SH-SY5Y (cell line): ENCODE measurements around the gene HERC6.

Experiments
- GATA2 ChIP-seq: IDR thresholded peaks from 2 replicates; pipeline ENCODE4 v1.6.1; 2011; ENCODE audit warnings: mild to moderate bottlenecking, low read depth, low read length
- GATA3 ChIP-seq: IDR thresholded peaks from 2 replicates; pipeline ENCODE4 v1.6.1; 2011; ENCODE audit warnings: low read depth, mild to moderate bottlenecking, low read length, moderate library complexity

HERC6 gene

GRCh38 chr4:88456670-88457306, 78.1 kb downstream of the HERC6 start, which contains the start of gene HERC5:
Gene HERC5, plus strand, starts transcription at chr4:88457119. Its CDS starts 151 bp downstream, at chr4:88457270.
- no peak for TF ChIP-seq GATA3
- TF ChIP-seq GATA2, result no peak; the same call in 1 of the 2 replicates

DNA sequence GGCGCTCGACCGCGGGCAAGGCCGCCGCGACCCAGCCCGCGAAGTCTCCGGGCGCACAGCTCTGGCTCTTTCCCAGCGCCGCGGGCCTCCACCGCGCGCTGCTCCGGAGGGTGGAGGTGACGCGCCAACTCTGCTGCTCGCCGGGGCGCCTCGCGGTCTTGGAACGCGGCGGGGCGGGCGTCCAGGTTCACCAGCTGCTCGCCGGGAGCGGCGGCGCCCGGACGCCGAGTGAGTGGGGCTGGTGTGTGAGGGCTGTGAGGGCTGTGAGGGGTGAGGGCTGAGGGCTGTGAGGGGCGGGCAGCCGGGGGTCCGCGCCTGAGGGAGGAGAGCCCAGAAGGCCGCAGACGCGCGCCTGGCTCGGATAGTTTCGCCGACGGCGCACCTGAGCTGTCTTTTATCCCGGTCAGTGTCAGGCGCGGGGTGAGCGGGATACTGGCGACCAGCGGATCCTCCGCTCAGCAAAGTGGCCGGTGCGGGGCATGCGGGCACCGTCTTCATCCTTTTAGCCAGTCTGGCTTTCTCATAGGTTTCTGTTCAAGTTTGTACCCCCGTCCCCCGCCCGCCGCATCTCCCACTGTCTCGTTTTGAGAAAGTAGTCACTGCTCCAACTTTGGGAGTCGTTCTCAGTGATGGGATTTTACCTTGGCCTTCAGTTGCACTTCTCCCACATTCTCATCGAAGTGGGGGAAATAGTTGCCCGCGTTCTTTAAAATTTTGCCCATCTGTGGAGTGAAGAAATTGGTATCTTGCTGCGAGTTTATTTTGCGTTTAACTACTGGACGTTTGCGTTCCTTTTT, 78.9 kb downstream of the HERC6 start:
- no peak for TF ChIP-seq GATA2
- TF ChIP-seq GATA3, result no peak

DNA sequence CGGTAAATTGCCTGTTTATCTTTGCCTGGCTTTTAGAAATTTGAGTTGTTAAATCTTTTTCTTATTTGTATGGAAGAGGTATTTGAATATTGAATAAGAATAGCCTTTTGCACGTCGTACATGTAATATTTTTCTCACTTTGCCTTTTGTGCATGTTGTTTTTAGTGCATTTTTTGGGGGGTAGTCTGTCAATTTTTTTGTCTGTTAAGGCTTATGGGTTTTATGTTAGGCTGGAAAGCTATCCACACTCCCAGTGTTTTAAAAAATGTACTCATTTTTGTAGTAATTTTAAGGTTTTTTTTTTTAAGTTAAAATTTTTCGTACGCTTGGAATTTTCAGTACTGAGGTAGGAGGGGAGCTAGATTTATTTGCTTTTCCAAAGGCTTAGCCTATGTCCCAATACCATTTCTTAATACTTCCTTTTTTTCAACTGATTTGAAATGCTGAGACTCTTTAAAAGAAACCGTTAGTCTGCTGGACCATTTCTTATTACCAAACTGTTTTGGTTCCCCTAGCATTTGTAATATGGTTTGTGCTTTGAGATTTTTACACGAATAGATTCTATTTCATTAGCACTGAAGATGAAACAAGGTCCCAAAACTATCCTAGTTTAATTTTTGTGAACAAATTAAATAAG, 79.6 kb downstream of the HERC6 start:
- no peak for TF ChIP-seq GATA2
- no peak for TF ChIP-seq GATA3

DNA sequence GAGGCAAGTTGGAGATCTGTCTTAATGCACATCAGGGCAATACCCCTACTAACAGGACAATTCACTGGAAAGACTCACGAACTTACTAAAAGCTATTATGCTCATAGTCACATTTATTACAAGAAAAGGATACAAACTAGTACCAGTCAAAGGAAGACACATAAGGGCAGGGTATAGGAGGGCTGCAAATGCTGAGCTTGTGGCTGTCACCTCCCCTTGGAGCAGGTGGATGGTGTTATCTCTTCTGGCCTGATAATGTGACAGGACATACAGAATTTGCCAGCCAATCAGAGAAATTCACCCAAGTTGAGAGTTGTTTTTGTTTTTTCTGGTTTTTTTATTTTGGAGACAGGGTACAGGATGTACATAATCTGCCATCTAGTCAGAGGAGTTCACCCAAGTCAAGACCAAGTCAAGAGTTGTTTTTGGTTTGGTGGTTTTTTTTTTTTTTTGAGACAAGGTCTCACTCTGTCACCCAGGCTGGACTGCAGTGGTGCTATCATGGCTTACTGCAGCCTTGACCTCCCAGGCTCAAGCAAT, 87.1 kb downstream of the HERC6 start:
- TF ChIP-seq GATA2 (no peak), GATA3 (no peak)

DNA sequence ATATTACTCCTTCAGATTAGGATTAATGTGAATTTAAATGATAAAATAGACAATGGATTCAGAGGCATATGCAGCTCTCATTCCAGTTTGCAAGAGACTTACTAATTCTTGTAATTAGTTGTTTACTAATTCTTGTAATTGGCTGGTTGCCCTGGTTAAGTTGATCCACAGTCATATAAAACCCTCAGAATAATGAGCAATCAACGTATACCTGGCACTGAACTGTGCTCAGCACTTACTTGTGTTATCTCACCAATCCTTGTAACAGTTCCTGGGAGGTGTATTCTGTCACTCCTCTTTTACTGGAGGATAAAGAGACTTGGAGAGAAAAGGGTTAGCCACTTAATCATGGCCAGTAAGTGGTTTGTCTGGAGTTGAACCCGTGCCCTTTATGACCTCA, 88.7 kb downstream of the HERC6 start:
- TF ChIP-seq GATA3 (no peak), GATA2 (no peak)

DNA sequence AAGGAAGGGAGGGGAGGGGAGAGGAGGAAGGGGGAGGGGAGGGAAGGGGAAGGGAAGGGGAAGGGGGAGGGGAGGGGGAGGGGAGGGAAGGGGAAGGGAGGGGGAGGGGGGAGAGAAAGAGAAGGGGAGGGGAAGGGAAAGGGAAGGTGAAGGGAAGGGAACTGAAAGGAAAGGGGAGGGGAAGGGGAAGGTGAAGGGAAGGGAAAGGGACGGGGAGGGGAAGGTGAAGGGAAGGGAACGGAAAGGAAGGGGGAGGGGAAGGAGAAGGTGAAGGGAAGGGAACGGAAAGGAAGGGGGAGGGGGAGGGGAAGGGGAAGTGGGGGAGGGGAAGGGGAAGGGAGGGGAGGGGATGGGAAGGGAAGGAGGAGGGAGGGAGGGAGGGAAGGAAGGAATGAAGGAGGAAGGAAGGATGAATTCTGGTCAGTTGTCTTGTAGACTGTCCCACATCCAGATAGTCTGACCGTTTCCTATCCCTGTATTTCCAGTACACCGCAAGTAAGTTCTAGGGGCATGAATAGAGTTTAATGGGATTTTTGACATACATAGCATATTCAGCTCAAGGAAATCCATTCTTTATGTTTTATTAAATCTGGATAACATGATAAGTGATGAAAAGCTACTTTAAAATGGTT, 98.7 kb downstream of the HERC6 start:
- TF ChIP-seq GATA2 (no peak), GATA3 (no peak)

DNA sequence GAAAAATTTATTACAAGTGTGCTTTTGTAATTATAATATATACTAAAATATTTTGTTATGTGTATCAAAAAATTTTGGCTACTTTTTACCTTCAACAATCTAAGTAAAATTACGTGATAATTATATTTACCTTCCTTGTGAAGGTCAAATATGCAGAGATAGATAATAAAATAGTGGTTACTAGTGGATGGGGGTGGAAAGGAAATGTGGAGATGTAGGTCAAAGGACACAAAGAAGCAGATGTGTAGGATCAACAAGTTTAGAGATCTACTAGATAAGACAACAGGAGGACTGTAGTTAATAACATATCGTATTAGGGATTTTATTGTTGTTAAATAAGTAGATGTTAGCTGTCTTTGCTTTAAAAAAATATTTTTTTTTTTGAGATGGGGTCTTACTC, 99.6 kb downstream of the HERC6 start:
- TF ChIP-seq GATA3 (no peak), GATA2 (no peak)

DNA sequence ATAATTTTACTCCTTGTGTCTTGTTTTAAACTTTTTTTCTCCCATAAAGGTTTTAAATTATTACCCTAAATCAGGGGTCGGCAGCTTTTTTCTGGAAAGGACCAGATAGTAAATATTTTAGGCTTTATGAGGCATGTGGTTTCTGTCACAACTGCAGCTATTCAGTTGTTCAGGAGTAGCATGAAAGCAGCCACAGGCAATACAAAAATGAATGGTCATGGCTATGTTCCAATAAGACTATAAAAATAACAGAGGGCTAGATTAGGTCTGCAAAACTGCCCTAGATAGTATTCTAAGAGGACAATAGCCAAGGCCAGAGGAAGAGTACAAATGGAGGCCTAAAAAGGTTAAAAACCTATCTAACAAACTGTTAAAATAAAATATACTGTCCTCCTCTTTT, 102.9 kb downstream of the HERC6 start:
- TF ChIP-seq GATA2, result no peak
- TF ChIP-seq GATA3, result no peak

DNA sequence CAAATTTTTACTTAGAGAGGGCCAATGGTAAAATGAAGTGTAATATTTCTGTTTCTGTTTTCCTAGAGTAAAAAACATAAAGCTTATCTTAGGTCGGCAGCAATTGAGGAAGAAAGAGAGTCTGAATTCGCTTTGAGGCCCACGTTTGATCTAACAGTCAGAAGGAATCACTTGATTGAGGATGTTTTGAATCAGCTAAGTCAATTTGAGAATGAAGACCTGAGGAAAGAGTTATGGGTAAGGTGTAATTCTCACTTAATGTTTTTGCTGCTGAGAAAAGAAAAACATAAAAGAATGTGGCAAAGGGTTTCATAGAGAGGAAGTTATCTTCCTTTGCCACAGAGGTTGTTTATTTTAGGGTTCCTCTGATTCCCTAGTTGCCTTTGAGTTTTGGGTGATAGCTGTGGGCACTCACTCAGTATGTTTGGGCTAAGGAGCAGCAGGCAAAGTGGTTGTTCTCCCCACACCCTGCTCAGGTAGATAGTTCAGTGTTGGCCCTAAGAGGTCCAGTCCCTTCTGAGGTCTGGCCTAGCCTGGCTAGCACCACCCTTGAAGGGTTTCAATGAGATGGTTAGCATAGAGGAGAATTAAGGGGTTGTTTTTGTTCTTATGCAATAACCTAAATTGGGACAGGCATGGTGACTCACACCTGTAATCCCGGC, 110.6 kb downstream of the HERC6 start:
- TF ChIP-seq GATA2 (no peak), GATA3 (no peak)
